WTC11 (cell line): Measurements from ENCODE around the gene TP53BP2. TPM values are rescaled to one million over a fixed set of nuclear protein-coding genes. Genes with fewer than 3 reads are reported as not detected.
A peak's percentile ranks its signal among the peaks of the same experiment; 100 is the strongest.

ENCODE experiments used
- ATAC-seq: fragments of 200-7000 bp; cut with Tn5 transposase; 2 replicates; pipeline ENCODE4 v1.10.0; 2021; ENCODE audit warnings: mild to moderate bottlenecking, moderate library complexity
- CTCF ChIA-PET: fragments of 300-600 bp; sonication (Branson Sonifier 250); formaldehyde crosslinking; loops from one replicate; lab custom pipeline; 2021; ENCODE audit warnings: antibody characterized with exemption; lab: Charles Lee
- POLR2A ChIA-PET: fragments of 350-600 bp; sonication (Branson Sonifier 250); formaldehyde crosslinking; loops from one replicate; lab custom pipeline; 2021; ENCODE audit warnings: antibody characterized with exemption; lab: Charles Lee
- DNase-seq: peaks from one replicate; pipeline ENCODE4 v3.0.0; 2021; ENCODE audit warnings: low spot score
- H3K27ac Mint-ChIP-seq: 2 replicates; pipeline ENCODE4 v1.8.0; 2021; ENCODE audit warnings: mixed read lengths
- H3K27me3 Mint-ChIP-seq: 2 replicates; pipeline ENCODE4 v1.8.0; 2021; ENCODE audit warnings: low read depth, mild to moderate bottlenecking, moderate library complexity, mixed read lengths
- H3K36me3 Mint-ChIP-seq: 2 replicates; pipeline ENCODE4 v1.8.0; 2021; ENCODE audit warnings: mixed read lengths
- H3K4me1 Mint-ChIP-seq: 2 replicates; pipeline ENCODE4 v1.8.0; 2022; ENCODE audit warnings: mixed read lengths
- H3K4me3 Mint-ChIP-seq: 2 replicates; pipeline ENCODE4 v1.8.0; 2021; ENCODE audit warnings: mild to moderate bottlenecking, moderate library complexity, mixed read lengths
- H3K9me3 Mint-ChIP-seq: 2 replicates; pipeline ENCODE4 v1.8.0; 2021; ENCODE audit warnings: mixed read lengths
- ARID4B ChIP-seq: sonication (generic); formaldehyde crosslinking; IDR thresholded peaks from 2 replicates; pipeline ENCODE4 v1.8.0; 2023; ENCODE audit warnings: missing genetic modification reagents, mild to moderate bottlenecking, borderline replicate concordance
- ATF1 ChIP-seq: sonication (generic); formaldehyde crosslinking; IDR thresholded peaks from 2 replicates; pipeline ENCODE4 v1.8.1; 2023; ENCODE audit warnings: mild to moderate bottlenecking, moderate library complexity, missing genetic modification reagents
- ELF4 ChIP-seq: sonication (generic); formaldehyde crosslinking; IDR thresholded peaks from 2 replicates; pipeline ENCODE4 v1.8.1; 2022; ENCODE audit warnings: low read depth, mild to moderate bottlenecking, moderate library complexity, missing genetic modification reagents
- FOXK1 ChIP-seq: sonication (generic); formaldehyde crosslinking; IDR thresholded peaks from 2 replicates; pipeline ENCODE4 v1.8.0; 2022; ENCODE audit warnings: mild to moderate bottlenecking, moderate library complexity, missing genetic modification reagents
- FOXP1 ChIP-seq: sonication (generic); formaldehyde crosslinking; IDR thresholded peaks from 2 replicates; pipeline ENCODE4 v1.8.0; 2022; ENCODE audit warnings: missing genetic modification reagents, mild to moderate bottlenecking, moderate library complexity, borderline replicate concordance
- GTF2I ChIP-seq: fragments of 250-450 bp; sonication (Bioruptor Pico); conservative IDR thresholded peaks from 2 replicates; pipeline ENCODE4 v1.4.0; 2021; ENCODE audit warnings: mild to moderate bottlenecking
- MXD4 ChIP-seq: fragments of 250-450 bp; sonication (Bioruptor Pico); IDR thresholded peaks from 2 replicates; pipeline ENCODE4 v1.8.0; 2021; ENCODE audit warnings: mild to moderate bottlenecking, moderate library complexity, borderline replicate concordance
- NFYB ChIP-seq: sonication (generic); formaldehyde crosslinking; conservative IDR thresholded peaks from 2 replicates; pipeline ENCODE4 v1.8.0; 2022; ENCODE audit warnings: low read depth, missing genetic modification reagents
- RORB ChIP-seq: fragments of 250-450 bp; sonication (Bioruptor Pico); IDR thresholded peaks from 2 replicates; pipeline ENCODE4 v1.9.0; 2021; ENCODE audit warnings: mild to moderate bottlenecking
- SOX15 ChIP-seq: fragments of 250-450 bp; sonication (Bioruptor Pico); IDR thresholded peaks from 2 replicates; pipeline ENCODE4 v1.9.0; 2021; ENCODE audit warnings: mild to moderate bottlenecking
- SP1 ChIP-seq: sonication (generic); formaldehyde crosslinking; conservative IDR thresholded peaks from 2 replicates; pipeline ENCODE4 v1.8.1; 2022; ENCODE audit warnings: missing genetic modification reagents
- TCF7 ChIP-seq: sonication (generic); formaldehyde crosslinking; IDR thresholded peaks from 2 replicates; pipeline ENCODE4 v1.8.0; 2022; ENCODE audit warnings: mild to moderate bottlenecking, low read depth, missing genetic modification reagents, moderate library complexity
- TP53 ChIP-seq: sonication (generic); formaldehyde crosslinking; IDR thresholded peaks from 2 replicates; pipeline ENCODE4 v1.8.1; 2023; ENCODE audit warnings: mild to moderate bottlenecking, missing genetic modification reagents
- ZNF281 ChIP-seq: sonication (generic); formaldehyde crosslinking; IDR thresholded peaks from 2 replicates; pipeline ENCODE4 v1.8.0; 2023; ENCODE audit warnings: mild to moderate bottlenecking, missing genetic modification reagents
- ZNF423 ChIP-seq: fragments of 250-450 bp; sonication (Bioruptor Pico); IDR thresholded peaks from 2 replicates; pipeline ENCODE4 v2.1.2; 2022; ENCODE audit warnings: mild to moderate bottlenecking, moderate library complexity
- ZNF671 ChIP-seq: fragments of 250-450 bp; sonication (Bioruptor Pico); IDR thresholded peaks from 2 replicates; pipeline ENCODE4 v1.8.0; 2021; ENCODE audit warnings: mild to moderate bottlenecking
- total RNA-seq: library from RNA; stranded (reverse); gene quantifications from 3 replicates; pipeline ENCODE4 v1.2.3, GENCODE V29; 2021
- TF ChIP-seq, protein P1 (sequence below): sonication (generic); formaldehyde crosslinking; IDR thresholded peaks from 2 replicates; pipeline ENCODE4 v1.8.1; 2023; ENCODE audit warnings: mild to moderate bottlenecking, moderate library complexity, missing genetic modification reagents
- TF ChIP-seq, protein P2 (sequence below): fragments of 200-600 bp; IDR thresholded peaks from 2 replicates; pipeline ENCODE4 v1.8.0; 2022; ENCODE audit warnings: antibody characterized with exemption
- TF ChIP-seq, protein P3 (sequence below): fragments of 250-450 bp; sonication (Bioruptor Pico); IDR thresholded peaks from 2 replicates; pipeline ENCODE4 v1.8.0; 2021; ENCODE audit warnings: mild to moderate bottlenecking

Gene TP53BP2
- total RNA-seq, 1 experiment from 2014 or later = 42.7 TPM

DNA sequence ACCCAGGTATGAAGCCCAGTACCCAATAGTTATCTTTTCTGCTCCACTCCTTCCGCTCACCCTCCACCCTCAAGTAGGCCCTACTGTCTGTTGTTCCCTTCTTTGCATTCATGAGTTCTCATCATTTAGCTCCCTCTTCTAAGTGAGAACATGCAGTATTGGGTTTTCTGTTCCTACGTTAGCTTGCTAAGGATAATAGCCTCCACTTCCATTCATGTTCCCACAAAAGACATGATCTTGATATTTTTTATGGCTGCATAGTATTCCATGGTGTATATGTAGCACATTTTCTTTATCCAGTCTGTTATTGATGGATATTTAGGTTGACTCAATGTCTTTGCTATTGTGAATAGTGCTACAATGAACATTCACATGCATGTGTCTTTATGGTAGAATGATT lies 2.8 kb upstream of the TP53BP2 start:
- H3K4me1 Mint-ChIP-seq = peaks cover 15% of the 10 kb centered on the region
- TF ChIP-seq, protein P1, sequence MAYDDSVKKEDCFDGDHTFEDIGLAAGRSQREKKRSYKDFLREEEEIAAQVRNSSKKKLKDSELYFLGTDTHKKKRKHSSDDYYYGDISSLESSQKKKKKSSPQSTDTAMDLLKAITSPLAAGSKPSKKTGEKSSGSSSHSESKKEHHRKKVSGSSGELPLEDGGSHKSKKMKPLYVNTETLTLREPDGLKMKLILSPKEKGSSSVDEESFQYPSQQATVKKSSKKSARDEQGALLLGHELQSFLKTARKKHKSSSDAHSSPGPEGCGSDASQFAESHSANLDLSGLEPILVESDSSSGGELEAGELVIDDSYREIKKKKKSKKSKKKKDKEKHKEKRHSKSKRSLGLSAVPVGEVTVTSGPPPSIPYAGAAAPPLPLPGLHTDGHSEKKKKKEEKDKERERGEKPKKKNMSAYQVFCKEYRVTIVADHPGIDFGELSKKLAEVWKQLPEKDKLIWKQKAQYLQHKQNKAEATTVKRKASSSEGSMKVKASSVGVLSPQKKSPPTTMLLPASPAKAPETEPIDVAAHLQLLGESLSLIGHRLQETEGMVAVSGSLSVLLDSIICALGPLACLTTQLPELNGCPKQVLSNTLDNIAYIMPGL = no peak
- TF ChIP-seq FOXP1 (CRISPR knock-in tag) = no peak
- TF ChIP-seq GTF2I (CRISPR knock-in tag) = 0 out of 2 replicates have a peak, but pooled peaks have one; percentile 25
- no peak for TF ChIP-seq ZNF671 (CRISPR knock-in tag)
- TF ChIP-seq TCF7 (CRISPR knock-in tag) = no peak
- TF ChIP-seq SOX15 (CRISPR knock-in tag) = no peak
- no peak for TF ChIP-seq FOXK1 (CRISPR knock-in tag)
- TF ChIP-seq, all 79 proteins: peak for 1
- 0 out of 2 replicates have a peak, but pooled peaks cover 2% of the 10 kb centered on the region for H3K27me3 Mint-ChIP-seq
- ChIA-PET POLR2A (no interaction called here), CTCF (no interaction called here)
- H3K27ac Mint-ChIP-seq = no peak overlapping the region
- H3K4me3 Mint-ChIP-seq = no peak overlapping the region
- no peak for ATAC-seq
- H3K36me3 Mint-ChIP-seq = no peaks in the 10 kb centered on the region
- no peak for DNase-seq
- H3K9me3 Mint-ChIP-seq = peaks cover 9% of the 10 kb centered on the region

DNA sequence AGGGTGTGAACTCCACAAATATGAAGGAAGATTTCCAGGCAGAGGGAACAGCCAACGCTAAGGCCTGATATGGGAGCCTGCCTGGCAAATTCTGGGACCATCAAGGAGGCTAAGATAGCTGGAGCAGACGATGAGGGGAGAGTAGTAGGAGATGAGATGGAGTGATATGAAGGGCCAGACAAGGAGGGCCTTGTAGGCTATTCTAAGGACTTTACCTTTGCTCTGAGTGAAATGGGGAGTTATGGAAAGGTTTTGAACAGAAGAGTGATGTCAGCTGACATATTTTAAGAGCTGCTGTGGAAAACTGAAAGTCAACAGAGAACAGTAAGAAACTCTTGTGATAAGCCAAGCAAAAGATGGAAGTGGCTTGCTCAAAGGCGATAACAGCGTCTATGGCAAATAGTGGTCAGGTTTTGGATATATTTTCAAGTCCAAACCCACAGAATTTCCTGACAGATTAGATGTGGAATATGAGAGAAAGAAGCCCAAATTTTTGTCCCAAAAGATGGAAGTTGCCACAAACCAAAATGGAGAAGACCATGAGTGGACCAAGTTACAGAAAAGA lies 2.1 kb upstream of the TP53BP2 start:
- ChIA-PET CTCF (no interaction called here), POLR2A (no interaction called here)
- no peak for DNase-seq
- no peak for ATAC-seq
- Mint-ChIP-seq H3K4me3 (no peak overlapping the region), H3K27ac (no peak overlapping the region), H3K4me1 (peaks cover 17% of the 10 kb centered on the region)
- TF ChIP-seq SP1 = no peak
- TF ChIP-seq RORB (CRISPR knock-in tag) = no peak
- TF ChIP-seq, protein P2, sequence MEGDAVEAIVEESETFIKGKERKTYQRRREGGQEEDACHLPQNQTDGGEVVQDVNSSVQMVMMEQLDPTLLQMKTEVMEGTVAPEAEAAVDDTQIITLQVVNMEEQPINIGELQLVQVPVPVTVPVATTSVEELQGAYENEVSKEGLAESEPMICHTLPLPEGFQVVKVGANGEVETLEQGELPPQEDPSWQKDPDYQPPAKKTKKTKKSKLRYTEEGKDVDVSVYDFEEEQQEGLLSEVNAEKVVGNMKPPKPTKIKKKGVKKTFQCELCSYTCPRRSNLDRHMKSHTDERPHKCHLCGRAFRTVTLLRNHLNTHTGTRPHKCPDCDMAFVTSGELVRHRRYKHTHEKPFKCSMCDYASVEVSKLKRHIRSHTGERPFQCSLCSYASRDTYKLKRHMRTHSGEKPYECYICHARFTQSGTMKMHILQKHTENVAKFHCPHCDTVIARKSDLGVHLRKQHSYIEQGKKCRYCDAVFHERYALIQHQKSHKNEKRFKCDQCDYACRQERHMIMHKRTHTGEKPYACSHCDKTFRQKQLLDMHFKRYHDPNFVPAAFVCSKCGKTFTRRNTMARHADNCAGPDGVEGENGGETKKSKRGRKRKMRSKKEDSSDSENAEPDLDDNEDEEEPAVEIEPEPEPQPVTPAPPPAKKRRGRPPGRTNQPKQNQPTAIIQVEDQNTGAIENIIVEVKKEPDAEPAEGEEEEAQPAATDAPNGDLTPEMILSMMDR = no peak
- no peak for TF ChIP-seq NFYB (CRISPR knock-in tag)
- no peak for TF ChIP-seq TP53 (CRISPR knock-in tag)
- no peak for TF ChIP-seq FOXP1 (CRISPR knock-in tag)
- TF ChIP-seq MXD4 (CRISPR knock-in tag) = no peak
- TF ChIP-seq, all 79 proteins: peak for 0
- Mint-ChIP-seq H3K9me3 (peaks cover 9% of the 10 kb centered on the region), H3K36me3 (no peaks in the 10 kb centered on the region), H3K27me3 (0 out of 2 replicates have a peak, but pooled peaks cover 2% of the 10 kb centered on the region)

GRCh38 chr1:223845037-223845809 lies 524 bp downstream of the TP53BP2 start:
- POLR2A ChIA-PET = interaction anchor here (0.6 to 1.0 kb wide), 2 partner anchors 38 to 337 kb away, joined by 4 to 6 read pairs; partner anchors contain the start of gene DEGS1
- peaks cover 9% of the 10 kb centered on the region for H3K9me3 Mint-ChIP-seq
- no peak for ATAC-seq
- TF ChIP-seq, protein P3, sequence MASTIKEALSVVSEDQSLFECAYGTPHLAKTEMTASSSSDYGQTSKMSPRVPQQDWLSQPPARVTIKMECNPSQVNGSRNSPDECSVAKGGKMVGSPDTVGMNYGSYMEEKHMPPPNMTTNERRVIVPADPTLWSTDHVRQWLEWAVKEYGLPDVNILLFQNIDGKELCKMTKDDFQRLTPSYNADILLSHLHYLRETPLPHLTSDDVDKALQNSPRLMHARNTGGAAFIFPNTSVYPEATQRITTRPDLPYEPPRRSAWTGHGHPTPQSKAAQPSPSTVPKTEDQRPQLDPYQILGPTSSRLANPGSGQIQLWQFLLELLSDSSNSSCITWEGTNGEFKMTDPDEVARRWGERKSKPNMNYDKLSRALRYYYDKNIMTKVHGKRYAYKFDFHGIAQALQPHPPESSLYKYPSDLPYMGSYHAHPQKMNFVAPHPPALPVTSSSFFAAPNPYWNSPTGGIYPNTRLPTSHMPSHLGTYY (CRISPR knock-in tag) = no peak
- no peak for TF ChIP-seq ZNF281 (CRISPR knock-in tag)
- peak; percentile 20; the same call in 1 of the 2 replicates for TF ChIP-seq ARID4B (CRISPR knock-in tag)
- TF ChIP-seq ELF4 (CRISPR knock-in tag) = 0 out of 2 replicates have a peak, but pooled peaks have one; percentile 64
- TF ChIP-seq ZNF423 (CRISPR knock-in tag) = 0 out of 2 replicates have a peak, but pooled peaks have one; percentile 21
- TF ChIP-seq ATF1 (CRISPR knock-in tag) = no peak

More at GRCh38 chr1:223845037-223845809, 524 bp downstream of the TP53BP2 start:
- CTCF ChIA-PET = interaction anchor here (0.6 to 1.7 kb wide), 3 partner anchors 16 to 42 kb away, joined by 3 to 4 read pairs (median 4); no protein-coding TSS in a partner anchor
- Mint-ChIP-seq H3K27me3 (0 out of 2 replicates have a peak, but pooled peaks cover 2% of the 10 kb centered on the region), H3K27ac (peak overlapping the region; percentile 96), H3K36me3 (0 out of 2 replicates have a peak, but pooled peaks cover under 1% of the 10 kb centered on the region), H3K4me1 (peaks cover 28% of the 10 kb centered on the region), H3K4me3 (peak overlapping the region; percentile 97)
- DNase-seq = no peak
